ENCODE results near the gene PRRT3. TPM values are rescaled to one million over a fixed set of nuclear protein-coding genes. Genes with fewer than 3 reads are reported as not detected.

Gene PRRT3
- total and polyA plus RNA-seq, 9 of the 15 experiments (the other 6 are each of a cell fraction or from before 2014, with no cell fraction given), result 0.06 to 1.9 (median 1.2) TPM

DNA sequence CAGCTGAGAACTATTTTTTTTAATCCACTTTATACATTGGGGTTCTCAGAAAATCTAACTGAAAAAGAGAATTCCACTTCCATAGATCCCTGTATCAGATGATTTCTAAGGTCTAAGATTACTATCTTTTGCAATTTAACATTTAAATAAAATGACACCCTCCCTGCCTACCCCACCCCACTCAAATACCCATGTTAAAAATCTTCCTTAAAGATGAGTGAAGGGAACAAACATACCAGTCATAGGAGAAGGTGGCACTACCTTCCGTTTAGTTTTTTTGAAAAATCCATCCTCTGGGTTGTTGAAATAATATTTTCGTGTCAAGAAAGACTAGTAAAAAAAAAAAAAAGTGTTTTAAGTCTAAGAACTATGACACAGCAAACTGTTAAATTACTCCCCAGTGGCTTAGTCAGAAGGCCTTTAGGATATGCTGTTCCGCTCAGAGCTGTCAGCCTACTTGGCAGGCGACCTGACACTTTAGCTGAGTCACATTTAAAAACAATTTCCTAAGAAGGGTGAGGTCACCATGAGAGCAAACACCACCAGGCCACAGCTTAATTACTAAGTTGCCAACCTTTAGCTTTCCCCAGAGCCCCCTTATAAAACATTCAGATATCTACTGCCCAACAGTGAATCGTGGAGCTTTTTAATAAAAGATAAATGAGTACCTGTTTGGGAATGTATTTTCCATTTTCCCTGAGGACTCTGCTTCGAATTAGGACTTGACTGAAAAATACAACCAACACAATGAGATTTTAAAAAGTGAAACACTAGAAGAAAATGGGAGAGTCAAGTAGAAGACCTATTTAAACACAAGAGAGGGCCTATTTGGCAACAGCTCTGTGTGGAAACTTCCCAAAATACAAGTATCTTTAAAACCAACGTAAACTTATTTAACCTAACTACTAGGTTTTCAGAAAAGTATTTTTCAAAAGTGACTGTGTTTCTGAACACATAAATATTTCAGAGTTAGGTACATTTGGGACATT is 24.8 kb upstream of the PRRT3 start (continued):
- no peak for TF ChIP-seq E2F1 (CRISPR knock-in tag; IDR thresholded peaks at IDR 0.05)
- TF ChIP-seq ARNT (IDR thresholded peaks at IDR 0.05), result peak; percentile 19 to 90; a peak in 2 of 4 replicates
- peak; percentile 97 for TF ChIP-seq SMARCB1 (IDR thresholded peaks at IDR 0.05; ENCODE audit: insufficient read length, low read depth)
- TF ChIP-seq TRIM28 (IDR thresholded peaks at IDR 0.05), result peak; percentile 73
- TF ChIP-seq NUFIP1 (IDR thresholded peaks at IDR 0.05; ENCODE audit: partially characterized antibody), result peak; percentile 61
- TF ChIP-seq GTF2A2 (tag; IDR thresholded peaks at IDR 0.05), result no peak; the same call in 1 of the 2 replicates
- peak; percentile 61 to 85 for TF ChIP-seq FOXA3 (CRISPR knock-in tag; conservative IDR thresholded peaks at IDR 0.05 in 1 of 2, IDR thresholded peaks at IDR 0.05 in 1 of 2)
- no peak for TF ChIP-seq ZKSCAN3 (CRISPR knock-in tag; IDR thresholded peaks at IDR 0.05)
- TF ChIP-seq ZNF586 (CRISPR knock-in tag; conservative IDR thresholded peaks at IDR 0.05), result 0 out of 2 replicates have a peak, but pooled peaks have one; percentile 49
- TF ChIP-seq PML (IDR thresholded peaks at IDR 0.05; ENCODE audit: low read length), result peak; percentile 75; the same call in 1 of the 2 replicates
- peak; percentile 48; the same call in 1 of the 2 replicates for TF ChIP-seq MEF2A (IDR thresholded peaks at IDR 0.05; ENCODE audit: control insufficient read depth, low read depth, low read length)
- peak; percentile 52 for TF ChIP-seq POLR2A (conservative IDR thresholded peaks at IDR 0.05)
- peak; percentile 89 for TF ChIP-seq DMBX1 (CRISPR knock-in tag; IDR thresholded peaks at IDR 0.05; ENCODE audit: borderline replicate concordance)
- TF ChIP-seq JUNB (CRISPR knock-in tag; conservative IDR thresholded peaks at IDR 0.05), result peak; percentile 68; the same call in 1 of the 2 replicates
- TF ChIP-seq ZNF23 (CRISPR knock-in tag; IDR thresholded peaks at IDR 0.05), result no peak
- peak; percentile 31 to 60; a peak in 2 of 4 replicates for TF ChIP-seq RCOR1 (IDR thresholded peaks at IDR 0.05; ENCODE audit: borderline replicate concordance in 1 of 2, low read depth in 2 of 2, low read length in 2 of 2)
- peak; percentile 98 for TF ChIP-seq MAFK (IDR thresholded peaks at IDR 0.05; ENCODE audit: low read length)
- TF ChIP-seq CHD4 (IDR thresholded peaks at IDR 0.05; ENCODE audit: insufficient read depth, insufficient replicate concordance, low read depth, low read length, poor library complexity, severe bottlenecking), result no peak
- TF ChIP-seq, protein P1, sequence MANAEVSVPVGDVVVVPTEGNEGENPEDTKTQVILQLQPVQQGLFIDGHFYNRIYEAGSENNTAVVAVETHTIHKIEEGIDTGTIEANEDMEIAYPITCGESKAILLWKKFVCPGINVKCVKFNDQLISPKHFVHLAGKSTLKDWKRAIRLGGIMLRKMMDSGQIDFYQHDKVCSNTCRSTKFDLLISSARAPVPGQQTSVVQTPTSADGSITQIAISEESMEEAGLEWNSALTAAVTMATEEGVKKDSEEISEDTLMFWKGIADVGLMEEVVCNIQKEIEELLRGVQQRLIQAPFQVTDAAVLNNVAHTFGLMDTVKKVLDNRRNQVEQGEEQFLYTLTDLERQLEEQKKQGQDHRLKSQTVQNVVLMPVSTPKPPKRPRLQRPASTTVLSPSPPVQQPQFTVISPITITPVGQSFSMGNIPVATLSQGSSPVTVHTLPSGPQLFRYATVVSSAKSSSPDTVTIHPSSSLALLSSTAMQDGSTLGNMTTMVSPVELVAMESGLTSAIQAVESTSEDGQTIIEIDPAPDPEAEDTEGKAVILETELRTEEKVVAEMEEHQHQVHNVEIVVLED (CRISPR knock-in tag; IDR thresholded peaks at IDR 0.05), result no peak
- TF ChIP-seq, protein P2, sequence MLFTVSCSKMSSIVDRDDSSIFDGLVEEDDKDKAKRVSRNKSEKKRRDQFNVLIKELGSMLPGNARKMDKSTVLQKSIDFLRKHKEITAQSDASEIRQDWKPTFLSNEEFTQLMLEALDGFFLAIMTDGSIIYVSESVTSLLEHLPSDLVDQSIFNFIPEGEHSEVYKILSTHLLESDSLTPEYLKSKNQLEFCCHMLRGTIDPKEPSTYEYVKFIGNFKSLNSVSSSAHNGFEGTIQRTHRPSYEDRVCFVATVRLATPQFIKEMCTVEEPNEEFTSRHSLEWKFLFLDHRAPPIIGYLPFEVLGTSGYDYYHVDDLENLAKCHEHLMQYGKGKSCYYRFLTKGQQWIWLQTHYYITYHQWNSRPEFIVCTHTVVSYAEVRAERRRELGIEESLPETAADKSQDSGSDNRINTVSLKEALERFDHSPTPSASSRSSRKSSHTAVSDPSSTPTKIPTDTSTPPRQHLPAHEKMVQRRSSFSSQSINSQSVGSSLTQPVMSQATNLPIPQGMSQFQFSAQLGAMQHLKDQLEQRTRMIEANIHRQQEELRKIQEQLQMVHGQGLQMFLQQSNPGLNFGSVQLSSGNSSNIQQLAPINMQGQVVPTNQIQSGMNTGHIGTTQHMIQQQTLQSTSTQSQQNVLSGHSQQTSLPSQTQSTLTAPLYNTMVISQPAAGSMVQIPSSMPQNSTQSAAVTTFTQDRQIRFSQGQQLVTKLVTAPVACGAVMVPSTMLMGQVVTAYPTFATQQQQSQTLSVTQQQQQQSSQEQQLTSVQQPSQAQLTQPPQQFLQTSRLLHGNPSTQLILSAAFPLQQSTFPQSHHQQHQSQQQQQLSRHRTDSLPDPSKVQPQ (CRISPR knock-in tag; IDR thresholded peaks at IDR 0.05; ENCODE audit: borderline replicate concordance), result no peak; the same call in 1 of the 2 replicates
- TF ChIP-seq ELF2 (CRISPR knock-in tag; IDR thresholded peaks at IDR 0.05), result no peak
- TF ChIP-seq NFATC3 (IDR thresholded peaks at IDR 0.05), result peak; percentile 32; the same call in 1 of the 2 replicates
- no peak for TF ChIP-seq POLR3A (IDR thresholded peaks at IDR 0.05; ENCODE audit: borderline replicate concordance, extremely low read depth, insufficient read depth, insufficient read length)

All from K562 (cell line).